NCI-H460 (cell line): ENCODE data around the gene PSMA3. TPM values are rescaled to one million over a fixed set of nuclear protein-coding genes. Genes with fewer than 3 reads are reported as not detected.

Experiments
- DNase-seq: peaks from one replicate; pipeline ENCODE4 v3.0.0-alpha.2; 2016; ENCODE audit warnings: low read depth; ENCODE audit errors: extremely low read depth
- total RNA-seq: library from RNA; depleted of rRNA; stranded (reverse); fragments of >200 nt; shearing (Covaris generic); gene quantifications from 2 replicates; pipeline ENCODE4 v1.2.3, GENCODE V29; 2014

The PSMA3 gene
- total RNA-seq, 1 experiment from 2014 or later: 260 TPM

GRCh38 chr14:58265401-58265800 is 20.8 kb downstream of the PSMA3 start:
- DNase-seq: no peak

DNA sequence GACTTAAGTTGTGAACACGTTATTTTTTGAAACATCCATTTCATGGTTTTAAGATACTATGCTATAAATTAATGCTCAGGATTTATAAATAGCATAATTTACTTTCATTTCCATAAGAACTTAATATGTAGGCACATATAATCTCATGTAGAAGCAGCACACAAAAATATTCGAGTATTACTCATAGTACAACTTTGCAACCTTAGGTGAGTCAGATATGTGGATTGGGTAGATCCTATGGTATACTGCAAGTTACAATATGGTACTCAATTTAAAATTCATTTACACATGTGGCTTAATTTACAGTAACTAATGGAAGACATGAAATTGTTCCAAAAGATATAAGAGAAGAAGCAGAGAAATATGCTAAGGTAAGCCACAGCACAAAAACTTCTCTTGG is 26.0 kb downstream of the PSMA3 start:
- DNase-seq: no peak

- peak; percentile 22 for DNase-seq
Measured at GRCh38 chr14:58272588-58273372, 28.1 kb downstream of the PSMA3 start.

DNA sequence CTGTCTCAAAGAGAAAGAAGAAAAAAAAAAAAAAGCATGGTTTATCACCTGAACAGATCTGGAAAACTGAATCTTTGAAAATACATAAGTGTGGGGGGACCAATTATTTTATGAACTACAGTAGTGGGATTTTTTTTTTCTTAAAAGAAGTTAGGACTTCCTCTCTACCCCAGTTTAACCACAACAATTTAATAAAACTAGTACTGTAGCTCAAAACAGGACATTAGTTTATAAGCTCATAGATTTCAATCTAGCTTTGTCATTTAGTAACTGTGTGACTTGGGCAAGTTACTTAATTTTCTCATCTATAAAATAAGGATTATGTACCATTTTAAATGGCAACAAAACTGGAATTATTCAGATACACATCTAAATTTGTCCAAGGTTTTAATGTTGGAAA is 30.2 kb downstream of the PSMA3 start:
- DNase-seq: no peak

DNA sequence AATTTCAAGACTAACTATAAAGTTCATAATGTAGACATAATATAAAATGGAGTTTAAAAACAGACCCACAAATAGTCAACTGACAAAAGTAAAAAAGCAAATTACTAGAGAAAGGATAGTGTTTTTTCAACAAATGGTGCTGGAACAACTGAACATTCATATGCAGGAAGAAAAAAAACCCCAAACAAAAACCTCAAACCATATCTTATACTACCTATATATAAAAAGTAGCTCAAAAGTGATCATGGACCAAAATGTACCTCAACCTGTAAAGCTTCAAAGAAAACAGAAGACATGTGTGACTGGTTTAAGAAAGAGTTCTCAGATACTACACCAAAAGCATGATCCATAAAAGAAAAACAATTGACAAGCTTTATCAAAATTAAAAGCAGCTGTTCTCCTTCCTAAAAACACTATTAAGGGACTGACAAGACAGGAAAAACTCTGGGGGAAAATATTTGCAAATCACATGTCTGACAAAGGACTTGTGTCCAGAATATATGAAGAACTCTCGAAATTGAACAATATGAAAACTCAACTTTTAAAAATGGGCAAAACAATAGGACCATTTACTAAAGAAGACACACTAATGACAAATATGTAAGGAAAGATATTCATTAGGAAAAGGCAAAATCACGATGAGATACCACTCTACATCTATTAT is 31.0 kb downstream of the PSMA3 start:
- no peak for DNase-seq

- DNase-seq: no peak
Measured at GRCh38 chr14:58276208-58276607, 31.6 kb downstream of the PSMA3 start.

GRCh38 chr14:58278177-58278576 is 33.5 kb downstream of the PSMA3 start:
- no peak for DNase-seq

GRCh38 chr14:58280954-58281787 is 36.5 kb downstream of the PSMA3 start:
- DNase-seq: no peak

- no peak for DNase-seq
Measured at GRCh38 chr14:58281969-58282368, 37.3 kb downstream of the PSMA3 start.

DNA sequence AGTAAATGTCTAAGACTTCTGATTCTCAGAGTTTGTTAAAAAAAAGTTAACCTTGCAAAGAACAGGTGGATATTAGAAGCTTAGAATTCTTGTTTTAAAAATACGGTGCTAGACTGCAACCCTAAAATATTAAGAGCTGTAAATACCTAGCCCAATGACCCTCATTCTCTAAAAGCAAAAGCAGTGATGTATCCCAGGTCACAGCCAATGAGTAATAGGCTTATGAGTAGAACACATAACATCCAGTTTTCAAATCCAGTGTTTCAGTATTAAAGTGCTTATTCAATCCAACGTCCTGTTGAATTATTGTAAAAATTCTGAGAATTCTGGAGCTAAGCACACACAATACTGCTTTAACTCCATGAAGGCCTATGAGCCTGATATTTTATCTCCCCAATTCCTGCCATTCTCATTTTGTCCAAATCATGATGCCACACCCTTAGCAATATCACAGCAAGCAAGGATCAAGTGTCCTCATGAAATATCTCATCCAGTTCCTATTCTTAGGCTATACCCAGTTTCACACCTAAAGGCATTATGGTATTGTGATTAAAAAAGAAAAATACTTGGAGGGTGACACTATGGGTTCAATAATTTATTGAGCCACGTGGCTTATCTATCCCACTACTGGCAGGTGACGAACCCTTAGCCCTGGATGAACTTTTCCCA is 38.4 kb downstream of the PSMA3 start:
- DNase-seq: no peak

GRCh38 chr14:58283730-58284129 is 39.1 kb downstream of the PSMA3 start:
- DNase-seq: no peak

GRCh38 chr14:58285132-58285531 is 40.5 kb downstream of the PSMA3 start:
- DNase-seq: no peak

GRCh38 chr14:58287607-58288042 is 43.0 kb downstream of the PSMA3 start:
- no peak for DNase-seq

GRCh38 chr14:58288106-58288792 is 43.6 kb downstream of the PSMA3 start:
- no peak for DNase-seq

DNA sequence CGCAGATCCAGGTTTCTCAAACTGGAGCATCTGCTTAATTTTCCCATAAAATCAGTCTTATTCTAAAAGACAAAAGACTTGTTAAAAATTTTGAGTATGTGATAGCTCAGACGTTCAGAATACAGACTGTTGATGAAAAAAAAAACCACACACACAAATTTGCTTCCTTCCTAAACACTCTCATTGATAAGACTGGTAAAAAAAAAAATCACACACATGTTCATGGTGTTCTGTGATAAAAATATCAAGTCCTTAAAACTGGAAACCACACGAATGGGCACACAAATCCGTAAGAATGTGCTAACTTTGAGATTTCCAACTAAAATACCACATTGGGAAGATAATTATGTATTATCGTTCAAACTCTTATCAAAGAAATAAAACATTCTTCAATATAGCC is 47.0 kb downstream of the PSMA3 start:
- DNase-seq: no peak

- no peak for DNase-seq
Measured at GRCh38 chr14:58292187-58292586, 47.5 kb downstream of the PSMA3 start.

GRCh38 chr14:58294201-58294600 is 49.6 kb downstream of the PSMA3 start:
- no peak for DNase-seq

DNA sequence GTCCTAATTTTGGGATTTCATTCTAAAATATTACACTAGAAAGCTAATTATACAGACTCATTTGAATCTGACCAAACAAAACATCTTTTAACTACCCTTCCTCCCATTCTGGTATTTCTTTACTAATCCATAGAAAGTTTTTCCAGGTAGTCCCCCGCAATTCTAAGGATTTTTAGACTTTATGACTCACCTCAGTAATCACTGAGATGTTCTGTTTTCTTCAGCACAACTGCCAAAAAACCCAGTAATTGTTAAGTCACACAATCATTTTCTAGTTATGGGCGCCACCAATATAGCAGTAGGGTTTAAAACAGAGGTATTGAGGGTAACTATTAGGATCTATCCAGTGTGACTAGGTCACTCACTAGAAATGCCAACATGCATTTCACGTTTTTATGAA is 52.1 kb downstream of the PSMA3 start:
- DNase-seq: no peak

- peak; percentile 12 for DNase-seq
Measured at GRCh38 chr14:58297412-58297761, 52.7 kb downstream of the PSMA3 start.

GRCh38 chr14:58297762-58298476 is 53.3 kb downstream of the PSMA3 start:
- DNase-seq: peak; percentile 100
